GM19351 (cell line): ENCODE results near the gene KCNQ1OT1.

Source experiments
- ATAC-seq: cut with Tn5 transposase; IDR thresholded peaks from one replicate; pipeline ENCODE4 v1.9.1; 2021; ENCODE audit warnings: mild to moderate bottlenecking, moderate library complexity; ENCODE audit not compliant: unreplicated experiment

The KCNQ1OT1 gene

DNA sequence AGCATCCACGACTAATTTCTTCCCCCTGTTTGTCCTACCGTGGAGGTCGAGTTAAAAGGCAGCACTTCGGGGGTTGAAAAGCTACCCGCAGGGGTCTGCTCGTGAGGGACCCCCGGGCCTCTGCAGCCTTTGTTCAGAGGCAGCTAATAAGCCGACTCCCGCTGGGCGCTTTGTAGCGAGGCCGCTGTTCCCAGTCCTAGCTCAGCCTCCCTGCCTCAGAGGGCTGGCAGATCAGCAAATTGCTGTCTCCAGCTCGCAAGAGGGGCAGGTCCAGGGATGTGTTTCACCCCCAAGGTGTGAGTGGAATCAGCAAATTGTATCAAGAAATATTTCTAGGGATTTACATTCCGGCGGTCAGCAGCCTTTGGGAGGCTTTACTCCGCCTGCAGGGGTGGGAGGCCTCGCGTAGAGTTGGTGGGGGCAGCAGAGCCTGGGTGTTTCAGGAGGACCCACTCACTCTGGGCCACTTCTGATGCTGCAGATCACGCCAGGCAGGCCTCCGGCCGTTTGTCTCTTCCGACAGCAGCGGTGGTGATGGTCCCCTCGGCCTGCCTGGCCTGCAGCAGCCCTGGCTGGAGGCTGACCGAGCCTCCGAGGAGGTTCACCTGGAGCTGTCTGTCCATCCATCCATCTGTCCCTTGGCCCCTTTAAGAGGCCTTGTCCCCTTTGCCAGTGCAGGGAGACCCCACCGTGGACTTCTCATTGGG lies 21.6 kb upstream of the KCNQ1OT1 start:
- ATAC-seq = no peak

DNA sequence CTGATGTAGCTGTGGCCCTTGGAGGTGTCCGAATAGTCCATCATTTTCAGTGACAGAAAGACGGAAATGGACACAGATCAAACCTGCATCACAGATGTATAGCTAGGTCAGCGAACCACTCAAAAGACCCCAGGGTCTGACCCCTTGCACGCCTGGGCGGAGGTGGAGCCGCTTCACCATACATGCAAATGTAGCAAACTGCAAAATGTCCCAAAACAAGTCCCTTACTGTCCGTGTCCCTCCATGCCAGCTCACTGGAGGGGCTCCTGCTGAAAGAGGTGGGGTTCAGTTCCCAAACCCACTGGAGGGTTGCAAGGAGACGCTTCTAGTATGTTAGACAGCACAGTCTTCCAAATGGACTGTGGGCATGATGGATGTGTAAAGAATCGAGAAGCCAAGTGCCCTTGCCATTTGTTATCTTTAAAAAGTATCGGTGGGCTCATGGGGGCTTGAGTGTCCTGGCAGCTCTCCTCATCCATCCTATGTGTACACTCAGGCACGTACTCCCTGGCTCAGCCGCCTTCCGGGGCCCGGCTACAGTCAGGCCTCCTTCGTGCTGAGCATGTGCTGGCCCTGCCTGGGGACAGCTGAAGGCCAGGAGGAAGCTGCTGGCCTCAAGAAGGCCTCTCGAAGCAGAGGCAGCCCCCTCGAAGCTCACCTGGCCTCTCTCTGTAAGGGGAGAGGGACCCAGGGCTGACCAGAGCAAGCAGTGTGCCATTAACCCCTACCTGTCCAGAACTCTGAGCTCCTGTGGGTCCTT lies 20.2 kb upstream of the KCNQ1OT1 start:
- ATAC-seq = no peak

DNA sequence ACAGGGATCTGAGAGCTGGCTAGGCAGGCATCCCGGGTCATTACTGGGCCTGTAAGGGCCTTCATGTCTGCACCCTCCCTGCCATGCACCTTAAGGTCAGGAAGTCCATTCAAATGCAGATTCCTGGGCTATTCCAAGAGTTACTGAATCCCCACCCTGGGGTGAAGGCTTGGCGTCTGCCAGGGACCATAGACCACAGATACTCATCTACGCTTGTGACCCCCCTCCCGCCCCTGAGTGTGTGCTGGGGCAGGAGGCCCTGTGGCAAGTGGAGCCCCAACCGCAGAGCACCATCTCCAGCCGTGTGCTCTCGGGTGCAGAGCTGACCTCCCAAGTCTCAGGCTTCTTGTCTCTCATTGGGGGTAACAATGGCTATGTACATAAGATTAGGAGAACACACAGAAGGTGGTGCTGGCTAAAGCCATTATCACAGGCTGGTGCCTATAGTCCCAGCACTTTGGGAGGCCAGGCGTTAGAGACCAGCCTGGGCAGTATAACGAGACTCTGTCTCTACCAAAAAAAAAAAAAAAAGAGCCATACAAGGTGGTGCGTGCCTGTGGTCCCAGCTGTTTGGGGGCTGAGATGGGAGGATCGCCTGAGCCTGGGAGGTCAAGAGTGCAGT lies 19.1 kb upstream of the KCNQ1OT1 start:
- ATAC-seq = no peak

DNA sequence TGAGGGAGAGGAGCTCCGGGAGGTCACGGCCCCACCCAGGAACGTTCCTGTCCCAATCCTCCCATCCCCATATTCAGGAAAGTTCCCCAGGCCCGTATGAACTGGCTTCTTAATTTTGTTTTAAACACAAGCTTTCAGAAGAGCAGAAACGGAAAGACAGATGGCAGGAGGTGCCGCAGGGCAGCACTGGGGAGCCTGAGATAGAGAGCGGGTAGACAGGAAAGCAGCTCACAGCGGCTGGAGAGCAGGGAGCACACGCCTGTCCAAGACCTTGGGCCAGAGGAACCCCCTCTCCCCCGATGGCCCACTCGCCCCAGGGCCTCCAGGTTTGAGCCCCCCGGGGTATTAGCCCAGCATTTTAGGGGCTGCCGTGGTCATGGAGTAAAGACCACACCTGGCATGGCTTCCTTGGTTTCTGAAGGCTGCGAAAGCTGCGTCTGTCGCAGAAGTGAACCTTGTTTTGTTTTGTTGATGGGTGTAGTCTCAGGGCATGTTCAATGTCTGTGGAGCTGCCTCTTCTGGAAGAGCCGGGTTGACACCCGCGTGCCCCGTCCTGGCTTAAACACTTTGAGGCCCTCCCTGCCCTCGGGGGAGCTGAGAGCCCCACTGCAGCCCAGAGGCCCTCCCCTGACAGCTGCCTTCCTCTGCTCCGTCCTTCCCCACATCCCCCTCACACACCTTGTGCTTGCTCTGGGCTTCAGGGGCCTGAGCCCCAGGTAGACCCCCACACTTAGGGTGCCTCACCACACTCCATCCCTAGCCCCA lies 17.9 kb upstream of the KCNQ1OT1 start:
- no peak for ATAC-seq

DNA sequence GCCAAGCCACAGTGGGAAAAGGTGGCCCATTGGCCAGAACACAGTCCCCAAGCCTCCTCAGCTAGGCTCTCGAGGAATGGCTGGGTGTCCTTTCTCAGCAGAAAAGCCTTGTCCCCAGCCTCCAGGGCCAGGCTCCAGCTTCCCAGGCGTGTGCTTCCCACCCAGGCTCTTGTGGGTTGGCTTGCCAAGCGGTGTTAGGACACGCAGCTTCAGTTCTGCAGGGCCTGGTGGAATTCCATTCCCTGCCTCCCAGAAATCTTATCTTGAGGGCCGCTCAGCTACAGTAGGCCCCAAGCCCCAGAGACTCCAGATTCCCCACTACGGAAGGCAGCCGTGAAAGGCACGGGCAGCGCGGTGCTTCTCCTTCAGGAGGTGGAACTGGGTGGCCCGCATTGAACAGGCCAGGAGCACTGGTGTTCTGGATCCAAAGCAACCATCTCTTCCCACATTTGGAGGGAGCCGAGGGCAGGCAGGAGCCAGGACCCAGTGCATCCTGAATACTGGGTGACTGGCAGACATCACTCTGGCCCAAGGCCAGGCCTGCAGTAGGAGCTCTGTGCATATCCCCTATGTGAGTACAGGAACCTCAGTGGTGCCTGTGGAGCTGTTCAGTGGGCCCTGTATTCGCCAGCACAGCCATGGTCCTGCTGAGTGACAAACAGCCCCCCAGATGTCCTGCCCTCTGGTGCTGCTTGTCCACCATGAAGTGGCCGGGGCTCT lies 16.7 kb upstream of the KCNQ1OT1 start:
- ATAC-seq = no peak

DNA sequence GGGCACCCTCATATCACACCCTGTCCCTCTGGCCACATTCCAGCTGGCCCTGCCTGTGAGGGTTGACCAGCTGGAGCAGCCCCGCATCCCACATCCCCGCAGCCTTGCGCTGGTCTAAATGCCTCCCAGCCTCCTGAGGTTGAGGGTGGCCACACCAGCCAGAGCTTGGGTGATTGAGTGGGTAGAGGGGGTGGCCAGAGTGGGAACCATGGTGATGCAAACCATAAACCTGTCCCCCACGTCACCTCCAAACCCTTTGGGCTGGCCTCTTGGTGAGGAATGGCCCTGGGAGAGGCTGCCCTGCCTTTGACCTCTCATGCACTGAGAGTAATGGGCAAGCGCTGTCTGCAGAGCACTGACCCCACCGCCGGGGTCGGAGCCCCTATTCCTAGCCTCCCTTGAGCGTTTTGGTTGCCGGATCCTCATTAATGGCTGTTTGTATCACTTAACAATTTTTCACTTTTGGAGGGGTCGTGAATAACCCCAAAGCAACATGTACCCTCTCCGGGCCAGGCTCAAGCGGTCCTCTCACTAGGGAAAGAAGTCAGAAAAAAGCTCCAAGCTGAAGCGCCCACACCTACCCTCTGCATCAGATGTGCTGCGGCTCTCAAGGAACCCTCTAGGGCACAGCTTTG lies 16.0 kb upstream of the KCNQ1OT1 start:
- no peak for ATAC-seq

- no peak for ATAC-seq
Measured at GRCh38 chr11:2714871-2715270, 15.1 kb upstream of the KCNQ1OT1 start.

DNA sequence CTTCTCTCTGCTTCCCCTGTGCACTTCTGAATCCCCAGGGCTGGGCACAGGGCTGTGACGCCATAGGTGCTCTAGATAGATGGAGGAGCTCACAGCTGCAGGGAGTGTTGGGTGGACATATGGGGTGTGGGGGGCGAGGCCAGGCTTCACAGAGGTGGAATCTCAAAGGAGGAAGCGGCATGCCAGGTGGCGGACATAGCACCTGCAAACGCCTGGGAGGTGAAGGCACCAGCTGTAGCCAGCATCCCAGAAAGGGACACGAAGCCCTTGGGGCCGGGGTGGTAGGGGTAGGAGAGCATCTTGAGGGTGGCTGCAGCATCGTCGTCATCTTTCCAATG lies 14.6 kb upstream of the KCNQ1OT1 start:
- ATAC-seq = no peak

GRCh38 chr11:2713661-2714462 lies 14.1 kb upstream of the KCNQ1OT1 start:
- ATAC-seq = no peak

DNA sequence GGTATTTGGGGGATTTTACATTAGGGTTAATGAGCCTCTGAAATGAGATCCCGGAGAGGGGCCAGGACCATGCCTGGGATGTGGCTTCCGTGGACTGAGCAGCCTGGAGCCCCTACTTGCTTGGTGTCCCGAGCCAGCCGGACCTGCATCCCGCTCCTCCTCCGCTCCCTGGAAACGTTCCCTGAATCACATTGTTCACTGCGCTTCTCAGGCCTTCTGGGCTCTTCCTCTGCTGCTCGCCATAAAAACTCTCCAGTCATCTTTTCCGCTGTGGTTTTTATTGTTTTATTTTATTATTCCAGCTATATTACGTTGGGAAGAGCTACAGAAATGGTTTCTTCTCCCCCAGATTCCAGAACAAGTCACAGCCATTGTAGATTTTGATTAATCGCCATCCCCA lies 13.3 kb upstream of the KCNQ1OT1 start:
- no peak for ATAC-seq

GRCh38 chr11:2711161-2711560 lies 11.4 kb upstream of the KCNQ1OT1 start:
- no peak for ATAC-seq

DNA sequence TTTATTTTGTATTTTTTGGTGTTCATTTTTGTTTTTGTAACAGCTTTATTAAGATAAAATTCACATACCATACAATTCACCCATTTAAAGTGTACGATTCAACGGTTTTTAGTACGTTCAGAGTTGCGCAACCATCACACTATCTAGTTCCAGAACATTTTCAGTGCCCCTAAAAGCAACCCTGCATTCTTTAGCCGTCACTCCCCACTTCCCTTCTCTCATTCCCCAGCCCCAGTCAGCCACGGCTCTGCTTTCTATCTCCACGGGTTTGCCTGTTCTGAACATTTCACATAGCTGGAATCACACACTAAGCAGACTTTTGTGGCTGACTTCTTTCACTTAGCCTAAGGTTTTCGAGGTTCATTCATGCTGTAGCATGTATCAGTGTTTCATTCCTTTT lies 9.6 kb upstream of the KCNQ1OT1 start:
- ATAC-seq = no peak

- ATAC-seq = no peak
Measured at GRCh38 chr11:2708757-2709281, 9.0 kb upstream of the KCNQ1OT1 start.

GRCh38 chr11:2708151-2708581 lies 8.4 kb upstream of the KCNQ1OT1 start:
- no peak for ATAC-seq

- ATAC-seq = no peak
Measured at GRCh38 chr11:2707736-2708135, 7.9 kb upstream of the KCNQ1OT1 start.

DNA sequence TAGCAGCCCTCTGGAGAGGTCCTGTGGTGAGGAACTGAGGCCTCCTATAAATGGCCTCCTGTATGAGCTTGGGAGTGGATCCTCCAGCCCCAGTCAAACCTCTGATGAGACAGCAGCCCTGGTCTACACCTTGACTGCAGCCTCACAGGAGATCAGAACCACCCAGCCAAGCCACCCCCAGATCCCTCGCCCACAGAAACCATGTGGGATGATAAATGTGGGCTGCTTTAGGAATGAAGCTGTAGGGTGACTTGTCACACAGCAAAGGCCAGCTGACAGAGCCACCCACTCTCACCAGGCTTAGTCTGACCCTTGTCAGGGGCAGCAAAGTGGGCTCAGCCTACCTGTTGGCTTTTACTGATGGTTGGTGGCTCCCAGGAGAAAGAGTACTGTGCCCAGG lies 6.5 kb upstream of the KCNQ1OT1 start:
- no peak for ATAC-seq

GRCh38 chr11:2704896-2705606 lies 5.3 kb upstream of the KCNQ1OT1 start:
- ATAC-seq = no peak

- ATAC-seq = no peak
Measured at GRCh38 chr11:2704356-2704755, 4.6 kb upstream of the KCNQ1OT1 start.
